Sigmoid colon (tissue), 4 donors: ENCODE results near the gene TTLL12.

Experiments used
- POLR2AphosphoS5 ChIP-seq, 4 donors: sonication (generic); formaldehyde crosslinking; IDR thresholded peaks; one replicate each; pipeline ENCODE4 v1.6.1; 2017; ENCODE audit warnings: antibody characterized with exemption in 4 of 4
- TF ChIP-seq, protein P1 (sequence below), 4 experiments: fragments of 450-650 bp in 3 of 4; fragments of 200-600 bp in 1 of 4; IDR thresholded peaks; one replicate each; pipeline ENCODE4 v1.5.1; 2016 to 2019; ENCODE audit warnings: antibody characterized with exemption in 4 of 4, mild to moderate bottlenecking in 3 of 4, moderate library complexity in 2 of 4

DNA sequence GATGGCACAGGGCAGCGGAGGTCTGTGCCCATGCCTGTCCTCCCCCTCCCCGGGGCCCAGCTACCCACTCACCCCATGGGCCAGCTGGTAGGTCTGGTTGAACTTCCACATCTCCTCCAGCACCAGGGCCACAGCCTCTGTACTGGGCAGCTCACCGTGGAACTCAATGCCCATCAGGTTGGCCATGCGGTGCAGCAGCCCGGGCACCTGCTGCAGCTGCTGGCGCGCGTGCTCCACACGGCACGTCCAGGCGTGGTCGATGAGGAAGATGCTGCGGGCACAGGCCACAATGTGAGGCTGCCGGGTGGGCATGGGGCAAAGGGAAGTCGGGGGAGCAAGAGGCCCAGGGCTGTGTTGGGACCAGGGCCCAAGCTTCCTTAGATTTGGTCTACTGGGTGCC is 6.3 kb downstream of the TTLL12 start:
- TF ChIP-seq, protein P1, sequence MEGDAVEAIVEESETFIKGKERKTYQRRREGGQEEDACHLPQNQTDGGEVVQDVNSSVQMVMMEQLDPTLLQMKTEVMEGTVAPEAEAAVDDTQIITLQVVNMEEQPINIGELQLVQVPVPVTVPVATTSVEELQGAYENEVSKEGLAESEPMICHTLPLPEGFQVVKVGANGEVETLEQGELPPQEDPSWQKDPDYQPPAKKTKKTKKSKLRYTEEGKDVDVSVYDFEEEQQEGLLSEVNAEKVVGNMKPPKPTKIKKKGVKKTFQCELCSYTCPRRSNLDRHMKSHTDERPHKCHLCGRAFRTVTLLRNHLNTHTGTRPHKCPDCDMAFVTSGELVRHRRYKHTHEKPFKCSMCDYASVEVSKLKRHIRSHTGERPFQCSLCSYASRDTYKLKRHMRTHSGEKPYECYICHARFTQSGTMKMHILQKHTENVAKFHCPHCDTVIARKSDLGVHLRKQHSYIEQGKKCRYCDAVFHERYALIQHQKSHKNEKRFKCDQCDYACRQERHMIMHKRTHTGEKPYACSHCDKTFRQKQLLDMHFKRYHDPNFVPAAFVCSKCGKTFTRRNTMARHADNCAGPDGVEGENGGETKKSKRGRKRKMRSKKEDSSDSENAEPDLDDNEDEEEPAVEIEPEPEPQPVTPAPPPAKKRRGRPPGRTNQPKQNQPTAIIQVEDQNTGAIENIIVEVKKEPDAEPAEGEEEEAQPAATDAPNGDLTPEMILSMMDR (IDR thresholded peaks at IDR 0.05) = no peak
- no peak for TF ChIP-seq POLR2AphosphoS5 (IDR thresholded peaks at IDR 0.05)
